Activated T-helper 1 cell treated with Interleukin-2 at 50 U/mL for 16 hours (primary cell): ENCODE measurements around the gene SYCE3.

ENCODE experiments used
- DNase-seq: peaks from one replicate; pipeline ENCODE4 v3.0.0-alpha.2; 2020; ENCODE audit warnings: low read depth

The SYCE3 gene

DNA sequence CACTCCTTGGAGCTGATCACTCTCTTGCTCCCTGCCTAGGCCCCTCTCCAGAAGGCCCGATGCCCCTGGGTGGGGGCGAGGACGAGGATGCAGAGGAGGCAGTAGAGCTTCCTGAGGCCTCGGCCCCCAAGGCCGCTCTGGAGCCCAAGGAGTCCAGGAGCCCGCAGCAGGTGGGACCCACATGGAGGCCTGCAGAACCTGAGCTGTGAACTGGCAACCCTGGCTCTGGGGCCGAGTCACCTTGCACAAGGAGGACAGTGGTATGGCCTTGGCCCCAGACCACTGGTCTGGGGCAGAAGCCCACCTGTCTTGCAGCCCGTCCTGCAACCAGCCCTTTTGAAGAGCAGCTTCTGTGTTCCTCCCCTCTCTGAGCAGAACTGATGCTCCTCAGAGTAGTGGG is 43.6 kb downstream of the SYCE3 start:
- DNase-seq: no peak

DNA sequence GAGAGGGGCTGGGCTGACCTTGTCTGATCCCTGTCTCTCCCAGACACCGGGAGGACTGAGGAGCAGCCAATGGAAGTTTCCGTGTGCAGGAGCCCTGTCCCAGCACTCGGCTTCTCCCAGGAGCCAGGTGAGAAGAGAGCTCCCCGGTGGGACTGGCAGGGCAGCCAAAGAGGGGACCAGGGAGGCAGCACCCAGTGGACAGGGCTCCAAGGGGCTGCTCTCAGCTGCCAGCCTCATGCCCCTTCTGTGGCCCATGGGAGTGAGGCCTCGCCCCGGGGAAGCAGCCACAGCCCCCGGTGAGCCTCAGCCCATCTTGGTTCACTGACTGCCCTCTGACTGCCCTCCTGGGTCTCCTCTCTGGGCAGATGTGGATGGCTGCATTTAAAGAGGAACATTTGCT is 44.1 kb downstream of the SYCE3 start:
- DNase-seq: no peak

DNA sequence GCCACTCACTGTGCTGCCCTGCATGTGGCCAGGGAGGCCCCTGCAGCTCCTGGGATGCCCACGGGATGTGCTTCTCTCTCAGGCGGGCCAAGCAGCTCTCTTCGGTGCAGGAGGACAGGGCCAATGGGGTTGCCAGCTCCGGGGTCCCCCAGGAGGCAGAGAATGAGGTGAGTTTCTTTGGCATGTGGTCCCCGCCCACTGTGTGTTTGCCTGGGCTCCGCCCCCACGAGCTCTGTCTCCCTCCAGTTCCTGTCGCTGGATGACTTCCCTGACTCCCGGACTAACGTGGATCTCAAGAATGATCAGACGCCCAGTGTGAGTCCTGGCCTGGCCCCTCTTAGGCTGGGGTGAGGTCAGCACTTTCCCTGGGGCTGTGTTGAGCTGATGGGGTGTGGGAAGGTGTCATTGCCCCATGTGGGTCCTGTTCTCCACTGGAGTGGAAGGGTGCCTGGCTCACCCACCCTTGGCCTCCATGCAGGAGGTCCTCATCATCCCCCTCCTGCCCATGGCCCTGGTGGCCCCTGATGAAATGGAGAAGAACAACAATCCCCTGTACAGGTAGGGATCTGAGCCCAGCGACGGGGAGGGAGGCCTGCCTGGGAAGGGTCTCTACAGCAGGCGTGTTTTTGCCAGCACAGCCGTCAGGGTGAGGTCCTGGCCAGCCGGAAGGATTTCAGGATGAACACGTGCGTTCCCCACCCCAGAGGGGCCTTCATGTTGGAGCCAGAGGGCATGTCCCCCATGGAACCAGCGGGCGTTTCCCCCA is 45.0 kb downstream of the SYCE3 start:
- DNase-seq: no peak

DNA sequence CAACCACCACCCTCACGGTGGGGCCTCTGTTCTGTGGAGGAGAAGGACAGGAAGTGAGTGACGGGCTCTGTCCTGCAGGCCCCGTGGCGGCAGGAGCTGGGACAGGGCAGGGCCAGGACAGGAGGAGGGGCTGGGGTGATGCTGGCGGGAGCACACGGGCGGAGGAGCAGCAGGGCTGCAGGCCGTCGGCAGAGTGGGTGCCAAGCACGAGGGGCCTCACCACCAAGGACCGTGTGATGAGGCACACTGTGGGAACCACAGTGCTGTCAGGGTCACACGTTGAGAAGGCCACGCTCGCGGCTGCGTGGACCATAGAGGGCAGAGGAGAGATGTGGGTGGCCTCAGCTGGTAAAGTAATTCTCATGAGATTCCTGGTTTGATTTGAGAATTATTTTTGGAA is 45.8 kb downstream of the SYCE3 start:
- DNase-seq: no peak

DNA sequence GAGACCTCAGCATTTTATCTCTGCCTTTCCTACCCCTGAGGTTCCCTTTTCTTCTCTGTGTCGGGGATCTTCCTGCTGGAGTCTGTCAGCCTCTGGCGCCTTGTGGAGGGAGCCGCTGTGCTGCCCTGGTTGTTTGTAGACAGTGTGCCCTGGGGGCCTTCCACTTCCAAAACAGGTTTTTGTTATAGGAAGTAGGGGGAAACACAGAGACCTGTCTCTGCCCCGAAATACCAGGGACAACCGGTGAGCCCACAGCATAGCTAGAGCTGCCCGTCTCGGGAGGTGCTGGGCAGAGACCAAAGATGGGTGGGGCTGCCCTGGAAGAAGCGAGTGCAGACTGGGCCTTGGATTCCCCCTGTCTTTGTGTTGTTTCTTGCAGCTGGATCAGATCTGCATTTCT is 46.7 kb downstream of the SYCE3 start:
- DNase-seq: no peak

DNA sequence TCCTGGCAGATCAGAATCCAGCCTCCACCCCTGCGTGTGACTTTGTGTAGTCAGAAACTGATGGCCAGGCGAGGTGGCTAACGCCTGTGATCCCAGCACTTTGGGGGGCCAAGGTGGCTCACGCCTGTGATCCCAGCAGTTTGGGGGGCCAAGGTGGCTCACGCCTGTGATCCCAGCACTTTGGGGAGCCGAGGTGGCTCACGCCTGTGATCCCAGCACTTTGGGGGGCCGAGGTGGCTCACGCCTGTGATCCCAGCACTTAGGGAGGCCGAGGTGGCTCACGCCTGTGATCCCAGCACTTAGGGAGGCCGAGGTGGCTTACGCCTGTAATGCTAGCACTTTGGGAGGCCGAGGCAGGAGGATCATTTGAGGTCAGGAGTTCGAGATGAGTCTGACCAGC is 49.5 kb downstream of the SYCE3 start:
- no peak for DNase-seq

DNA sequence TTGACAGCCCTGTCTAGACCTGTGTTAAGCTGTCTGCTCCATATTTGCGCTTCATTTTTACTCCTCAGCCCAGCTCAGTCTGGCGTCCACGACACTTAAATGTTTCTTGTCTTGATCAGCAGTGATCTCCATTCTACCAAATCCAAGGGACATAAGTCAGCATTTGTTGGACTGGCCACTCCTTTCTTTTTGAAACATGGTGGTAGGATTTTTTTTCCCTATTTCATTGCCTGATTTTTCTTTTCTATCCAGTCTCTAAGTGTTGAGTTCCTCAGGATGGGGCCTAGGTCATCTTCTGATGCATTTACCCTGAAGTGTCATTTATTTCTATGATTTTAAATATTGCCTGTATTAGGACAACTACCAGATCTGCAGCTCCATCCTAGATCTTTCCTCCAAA is 53.8 kb downstream of the SYCE3 start:
- DNase-seq: no peak

DNA sequence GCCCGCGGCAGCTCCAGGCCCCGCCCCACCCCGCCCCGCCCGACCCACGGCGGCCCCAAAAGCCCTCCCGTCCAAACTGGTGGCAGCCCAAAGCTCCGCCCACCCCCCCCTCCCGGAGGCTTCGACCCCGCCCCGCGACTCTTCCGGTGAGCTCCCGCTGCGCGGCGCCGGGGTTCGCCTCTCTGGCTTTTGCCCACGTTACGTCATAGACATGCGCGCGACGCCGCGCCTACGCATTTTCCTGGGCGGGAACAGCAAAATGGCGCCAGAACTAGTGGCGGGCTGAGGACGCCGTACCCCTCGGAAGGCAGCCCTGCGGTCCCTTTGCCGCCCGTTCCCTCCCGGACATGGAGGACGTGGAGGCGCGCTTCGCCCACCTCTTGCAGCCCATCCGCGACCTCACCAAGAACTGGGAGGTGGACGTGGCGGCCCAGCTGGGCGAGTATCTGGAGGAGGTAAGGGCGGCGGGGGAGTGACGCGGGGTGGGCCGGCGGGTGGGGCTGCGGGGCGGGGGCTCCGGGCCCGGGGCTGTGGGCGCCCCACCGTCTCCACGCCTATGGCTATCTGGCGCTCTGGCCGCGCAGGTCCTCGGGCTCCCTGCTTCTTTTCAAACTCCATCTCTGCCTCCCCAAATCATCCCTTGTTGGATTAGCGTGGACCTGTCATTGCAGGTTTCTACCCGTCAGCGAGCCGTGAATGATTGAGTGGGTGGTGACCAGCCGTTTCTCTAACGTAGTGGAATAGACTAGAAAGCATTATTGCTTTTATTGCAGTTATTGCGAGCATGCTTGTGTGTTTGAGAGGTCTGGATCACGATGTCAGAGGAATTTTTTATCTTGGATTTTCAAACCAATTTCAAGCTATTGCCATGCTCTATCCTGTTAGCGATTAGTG is 54.5 kb downstream of the SYCE3 start, which contains the start of gene NCAPH2:
NCAPH2 (plus strand) TSS at position 234 of the 894 bp plus-strand sequence; CDS start at position 348, 114 bp downstream.
- DNase-seq: peak; percentile 96

DNA sequence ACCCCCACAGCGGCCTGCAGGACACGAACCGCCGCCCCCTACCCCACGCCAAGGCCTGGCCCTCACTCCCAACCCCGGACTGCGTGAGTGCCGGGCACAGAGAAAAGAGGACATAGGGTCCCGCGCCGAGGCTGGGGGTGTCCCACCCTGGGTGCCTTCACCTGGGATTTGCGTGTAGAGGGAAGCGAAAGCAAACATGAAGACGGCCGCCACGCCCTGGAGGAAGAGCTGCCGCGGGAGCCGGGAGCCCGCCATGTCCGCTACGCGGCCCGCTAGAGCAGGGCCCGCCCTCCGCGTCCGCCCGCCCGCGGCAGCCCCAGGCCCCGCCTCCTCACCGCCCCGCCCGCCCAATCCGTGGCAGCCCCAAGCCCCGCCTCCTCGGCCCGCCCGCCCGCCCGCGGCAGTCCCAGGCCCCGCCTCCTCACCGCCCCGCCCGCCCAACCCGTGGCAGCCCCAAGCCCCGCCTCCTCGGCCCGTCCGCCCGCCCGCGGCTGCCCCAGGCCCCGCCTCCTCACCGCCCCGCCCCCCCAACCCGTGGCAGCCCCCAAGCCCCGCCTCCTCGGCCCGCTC is 55.2 kb downstream of the SYCE3 start, which contains the start of gene LMF2:
LMF2 (minus strand) TSS at position 282 of the 570 bp plus-strand sequence; CDS start at position 255, 27 bp downstream.
- peak; percentile 92 for DNase-seq

DNA sequence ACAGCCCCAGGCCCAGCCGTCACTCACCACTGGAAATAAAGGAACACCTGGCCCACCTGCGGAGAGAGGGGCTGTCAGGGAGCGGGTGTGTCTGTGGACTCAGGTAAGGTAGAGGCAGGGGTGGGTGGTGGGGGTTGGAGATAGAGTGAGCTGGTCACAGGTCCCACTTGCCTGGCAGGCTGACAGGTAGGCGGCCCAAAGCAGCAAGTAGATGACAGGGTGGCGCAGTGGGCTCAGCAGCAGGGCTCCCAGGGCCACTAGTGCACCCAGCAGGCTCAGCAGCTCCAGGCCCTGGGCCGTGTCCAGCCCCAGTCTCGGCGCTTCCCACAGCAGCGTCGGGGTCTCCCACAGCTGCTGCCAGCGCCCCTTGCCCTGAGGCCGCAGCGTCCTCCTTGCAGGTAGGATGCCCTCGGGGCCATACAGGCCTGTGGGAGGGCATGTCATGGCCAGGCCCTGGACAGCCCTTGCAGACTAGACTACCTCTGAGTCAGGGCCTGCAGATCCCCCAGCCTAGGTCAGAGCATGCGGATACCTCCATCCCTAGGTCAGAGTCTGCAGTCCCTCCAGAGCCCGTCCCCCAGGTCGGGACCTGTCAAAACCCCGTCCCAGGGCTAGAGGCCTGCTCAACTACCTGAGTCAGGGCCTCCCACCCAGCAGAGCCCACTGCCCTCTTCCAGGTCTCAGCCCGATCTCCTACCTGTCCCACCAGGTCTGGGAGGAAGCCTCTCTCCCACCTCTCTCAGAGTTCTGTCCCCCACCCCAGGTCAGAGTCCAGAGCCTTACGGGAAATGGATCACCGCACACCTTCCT is 55.9 kb downstream of the SYCE3 start:
- no peak for DNase-seq

DNA sequence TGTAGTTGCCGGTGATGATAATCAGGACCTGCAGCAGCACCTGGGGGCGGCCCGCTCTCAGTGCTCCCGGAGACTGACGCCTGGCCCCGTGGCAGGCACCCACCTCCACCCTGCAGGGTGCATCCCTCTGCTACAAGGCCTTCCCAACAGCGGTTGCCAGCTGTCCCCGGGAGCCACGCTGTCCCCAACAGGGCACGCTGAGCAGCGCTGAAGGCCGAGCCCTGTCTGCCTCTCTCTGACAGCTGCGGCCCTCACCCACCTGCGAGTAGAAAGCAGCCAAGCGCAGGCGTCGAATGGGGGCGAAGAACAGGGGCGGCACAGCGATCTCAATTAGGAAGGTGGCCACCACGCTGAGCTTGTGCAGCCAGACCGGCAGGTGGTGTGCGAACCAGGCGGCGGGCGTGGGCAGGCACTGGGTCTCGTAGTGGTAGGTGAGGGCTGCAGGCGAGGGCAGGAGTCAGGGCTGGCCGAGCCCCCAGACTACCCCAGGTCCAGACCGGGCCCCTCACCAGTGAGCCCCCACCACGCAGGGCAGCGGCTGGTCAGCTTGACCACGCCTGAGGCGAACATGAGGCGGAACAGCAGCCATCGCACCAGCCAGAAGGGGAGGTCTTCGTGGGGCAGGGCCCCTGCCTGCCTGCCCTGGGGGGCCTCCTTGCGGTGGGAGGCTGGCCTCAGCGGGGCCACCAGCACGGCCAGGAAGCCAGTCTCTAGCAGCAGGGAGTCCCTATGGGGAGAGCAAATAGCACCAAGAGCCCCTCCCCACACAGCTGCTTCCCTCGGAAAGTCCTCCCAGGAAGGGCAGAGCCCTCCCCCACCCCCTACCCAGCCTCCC is 56.7 kb downstream of the SYCE3 start:
- DNase-seq: no peak

DNA sequence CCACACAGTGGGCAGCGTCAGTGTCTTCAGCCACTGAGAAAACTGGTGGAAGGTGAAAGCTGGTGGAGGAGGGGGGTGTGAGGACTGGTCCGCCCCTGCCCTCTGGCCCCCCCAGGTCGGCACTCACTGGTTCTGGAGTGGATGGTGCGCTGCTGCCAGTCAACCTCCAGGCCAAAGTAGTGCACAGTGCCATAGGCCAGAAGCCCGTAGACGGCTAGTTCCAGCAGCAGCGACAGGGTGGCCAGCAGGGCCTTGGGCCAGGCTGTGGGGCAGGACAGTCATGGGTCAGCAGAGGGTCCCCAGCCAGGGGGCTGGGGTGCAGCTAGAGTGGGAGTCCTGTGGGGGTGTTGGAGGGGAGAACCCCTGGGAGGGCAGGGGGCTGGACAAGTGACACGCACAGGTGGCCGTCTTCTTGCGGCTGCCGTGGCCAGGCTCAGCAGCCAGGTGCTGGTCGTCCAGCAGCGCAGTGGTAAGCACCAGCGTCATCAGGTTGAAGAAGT is 57.4 kb downstream of the SYCE3 start:
- no peak for DNase-seq

DNA sequence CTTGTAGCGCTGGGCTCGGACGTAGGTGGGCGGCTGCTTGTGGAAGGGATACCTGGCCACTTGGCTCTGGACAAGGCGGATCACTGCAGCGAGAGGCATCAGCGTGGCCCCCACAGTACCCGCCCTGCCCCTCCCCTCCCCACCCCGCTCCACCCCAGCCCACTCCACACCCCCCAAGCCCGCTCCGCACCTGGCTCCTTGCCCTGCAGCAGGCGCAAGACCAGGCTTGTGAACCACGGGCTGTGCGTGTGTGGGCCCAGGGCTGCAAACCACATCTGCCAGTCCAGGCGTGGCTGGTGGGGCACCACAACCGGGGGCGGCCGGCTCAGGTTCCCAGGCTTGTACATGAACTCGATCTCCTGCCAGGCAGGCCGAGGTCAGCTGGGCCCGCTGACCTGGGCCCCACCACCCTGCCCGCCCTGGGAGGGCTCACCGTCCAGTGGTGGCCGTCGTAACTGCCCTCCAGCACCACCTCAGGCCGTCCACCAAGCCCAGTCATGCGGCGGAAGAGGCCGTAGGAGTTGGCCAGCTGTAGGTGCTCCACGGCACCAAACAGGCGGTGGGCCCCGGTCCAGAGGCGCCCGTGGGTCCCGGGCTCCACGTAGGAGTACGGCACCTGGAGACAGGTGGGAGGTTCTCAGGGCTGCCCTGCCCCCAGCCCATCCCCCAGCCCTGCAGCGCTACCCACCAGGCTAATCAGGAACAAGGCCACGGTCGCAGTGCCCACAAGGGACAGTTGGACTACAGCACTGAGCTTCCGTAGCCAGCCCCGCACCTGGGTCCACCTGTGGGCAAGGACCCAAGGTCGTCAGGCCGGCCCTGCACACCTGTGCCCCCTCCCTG is 58.1 kb downstream of the SYCE3 start:
- no peak for DNase-seq

DNA sequence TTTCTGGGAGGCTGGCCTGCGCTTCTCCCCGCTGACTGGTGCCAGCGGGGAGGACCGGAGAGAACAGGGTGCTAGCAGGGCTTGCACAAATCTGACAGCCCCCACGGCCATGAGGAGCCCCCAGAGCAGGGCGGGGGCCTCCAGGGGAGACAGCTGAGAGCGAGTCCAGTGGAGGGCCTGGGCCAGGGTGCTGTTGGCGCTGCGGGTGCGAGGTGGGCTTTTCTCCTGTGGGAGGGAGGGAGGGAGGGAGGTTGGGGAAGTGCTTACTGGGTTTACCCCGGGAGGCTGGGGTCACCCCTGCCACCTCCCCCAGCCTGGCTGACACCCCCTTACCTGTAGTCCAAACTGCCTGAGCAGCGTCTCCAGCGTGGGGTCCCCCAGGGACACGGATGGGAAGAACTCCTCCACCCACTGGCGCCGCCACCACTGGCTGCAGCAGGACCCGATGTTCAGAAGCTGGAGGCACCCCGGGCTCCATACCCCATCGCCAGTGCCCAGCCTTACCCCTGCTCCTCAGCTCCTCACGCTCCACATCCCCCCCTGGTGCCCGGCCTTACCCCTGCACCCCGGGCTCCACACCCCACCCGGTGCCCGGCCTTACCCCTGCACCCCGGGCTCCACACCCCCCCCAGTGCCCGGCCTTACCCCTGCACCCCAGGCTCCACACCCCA is 59.1 kb downstream of the SYCE3 start:
- no peak for DNase-seq

DNA sequence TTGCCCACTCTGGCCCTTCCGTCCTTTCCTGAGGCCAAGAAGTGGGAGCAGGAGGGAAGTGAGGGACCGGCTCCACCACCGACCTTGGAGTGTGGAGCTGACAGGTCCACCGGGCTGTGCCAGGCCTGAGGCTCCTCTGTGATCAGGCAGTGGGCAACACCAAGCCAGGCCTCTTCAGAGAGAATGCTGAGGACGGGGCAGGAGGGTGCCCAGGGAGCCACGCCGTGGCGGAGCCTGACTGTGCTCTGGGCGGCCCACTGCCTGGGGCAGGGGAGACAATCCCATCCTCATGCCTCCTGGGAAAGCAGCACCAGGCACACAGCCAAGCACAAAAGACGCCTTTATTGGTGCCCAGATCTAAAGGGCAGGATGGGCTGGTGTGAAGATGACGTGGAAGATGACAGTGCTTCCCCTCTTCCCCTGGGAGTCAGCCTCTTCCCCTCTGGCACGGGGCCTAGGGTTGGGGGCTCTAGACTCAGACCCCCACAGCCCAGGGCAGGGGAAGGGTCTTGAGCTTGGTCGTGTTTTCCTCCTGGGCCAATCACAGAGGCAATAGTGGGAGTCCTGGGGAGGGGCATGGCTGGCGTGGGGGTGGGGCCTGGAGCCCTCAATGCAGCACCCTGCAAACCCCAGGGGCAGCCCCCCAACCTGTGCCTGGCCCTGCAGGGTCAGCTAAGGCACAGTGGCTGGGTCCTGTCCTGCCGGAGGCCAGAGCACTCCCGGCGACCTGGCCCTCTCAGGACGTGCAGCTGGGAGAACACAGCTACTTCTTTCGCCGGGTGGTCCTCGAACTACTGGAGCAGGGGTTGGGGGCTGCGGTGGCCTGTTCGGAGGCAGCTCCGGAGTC is 59.9 kb downstream of the SYCE3 start:
- DNase-seq: no peak

DNA sequence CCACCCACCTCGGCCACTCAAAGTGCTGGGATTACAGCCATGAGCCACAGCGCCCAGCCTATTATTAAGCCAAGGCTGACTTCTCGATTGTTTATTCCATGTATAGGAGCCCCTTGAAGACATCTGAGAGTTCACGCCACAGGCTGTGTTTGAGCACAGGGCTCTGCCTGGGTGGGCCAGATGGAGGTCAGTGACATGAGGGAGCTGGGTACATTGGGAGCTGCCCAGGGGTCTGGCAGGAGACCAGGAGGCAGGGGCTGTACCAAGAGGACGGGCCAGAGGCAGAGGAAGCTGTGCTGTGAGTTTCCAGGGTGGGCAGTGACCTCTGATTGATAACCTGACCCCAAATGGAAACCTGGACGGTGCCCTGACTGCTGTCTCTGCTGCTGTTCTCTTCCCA is 60.6 kb downstream of the SYCE3 start:
- no peak for DNase-seq
